Gastrocnemius medialis (tissue), 4 donors: ENCODE measurements around the gene EIF3J.

Experiments
- CTCF ChIP-seq, 5 experiments: fragments of 450-650 bp in 3 of 5; fragments of 200-600 bp in 2 of 5; sonication (generic) in 2 of 5; IDR thresholded peaks in 4 of 5; conservative IDR thresholded peaks in 1 of 5; 1 replicate in 4 of 5; 2 replicates in 1 of 5; pipeline ENCODE4 v1.5.1; 2016 to 2019; ENCODE audit warnings: antibody characterized with exemption in 5 of 5, mild to moderate bottlenecking in 3 of 5, moderate library complexity in 3 of 5
- POLR2A ChIP-seq, 2 donors: fragments of 450-650 bp; IDR thresholded peaks; one replicate each; pipeline ENCODE4 v1.6.1; 2017; ENCODE audit warnings: antibody characterized with exemption in 2 of 2, mild to moderate bottlenecking in 2 of 2, moderate library complexity in 2 of 2

GRCh38 chr15:44606740-44607139 lies 69.8 kb downstream of the EIF3J start:
- TF ChIP-seq CTCF (IDR thresholded peaks at IDR 0.05 in 4 of 5, conservative IDR thresholded peaks at IDR 0.05 in 1 of 5) = no peak
- no peak for TF ChIP-seq POLR2A (IDR thresholded peaks at IDR 0.05)
